ENCODE data around the gene MMP14. TPM values are rescaled to one million over a fixed set of nuclear protein-coding genes. Genes with fewer than 3 reads are reported as not detected.

Gene MMP14
- total RNA-seq, 1 experiment from 2014 or later, result 10.5 TPM

GRCh38 chr14:22887260-22887989 lies 51.0 kb downstream of the MMP14 start:
- Mint-ChIP-seq H3K4me3 (ENCODE audit: low read depth, unreplicated experiment) (peak overlapping the region; percentile 84), H3K9me3 (ENCODE audit: low read depth, unreplicated experiment) (no peaks in the 10 kb centered on the region), H3K27ac (ENCODE audit: unreplicated experiment) (peak overlapping the region; percentile 80), H3K4me1 (ENCODE audit: low read depth, unreplicated experiment) (peaks cover 27% of the 10 kb centered on the region), H3K27me3 (ENCODE audit: unreplicated experiment) (no peaks in the 10 kb centered on the region), H3K36me3 (ENCODE audit: insufficient read depth, unreplicated experiment) (peaks cover 33% of the 10 kb centered on the region)
- TSS peak; percentile 91 for BruUV-seq (replicated peaks)
- CTCF ChIA-PET, result no interaction called here
- intact Hi-C loops (cut with micrococcal nuclease; ENCODE audit: unreplicated experiment), result no loop called here
- no peak for TF ChIP-seq CTCF (IDR thresholded peaks at IDR 0.05; ENCODE audit: unreplicated experiment)
- peak; percentile 68 for DNase-seq

- Mint-ChIP-seq H3K36me3 (ENCODE audit: insufficient read depth, unreplicated experiment) (peaks cover 28% of the 10 kb centered on the region), H3K27ac (ENCODE audit: unreplicated experiment) (peak overlapping the region; percentile 80), H3K27me3 (ENCODE audit: unreplicated experiment) (no peaks in the 10 kb centered on the region), H3K4me1 (ENCODE audit: low read depth, unreplicated experiment) (peaks cover 24% of the 10 kb centered on the region), H3K4me3 (ENCODE audit: low read depth, unreplicated experiment) (peak overlapping the region; percentile 84), H3K9me3 (ENCODE audit: low read depth, unreplicated experiment) (no peaks in the 10 kb centered on the region)
- no peak for DNase-seq
- intact Hi-C loops (cut with micrococcal nuclease; ENCODE audit: unreplicated experiment), result no loop called here
- BruUV-seq (replicated peaks), result no TSS peak
- CTCF ChIA-PET, result interaction anchor here (0.8 to 1.2 kb wide), 2 partner anchors 17 to 62 kb away, joined by 3 to 6 read pairs; no protein-coding TSS in a partner anchor
- no peak for TF ChIP-seq CTCF (IDR thresholded peaks at IDR 0.05; ENCODE audit: unreplicated experiment)
Observed at GRCh38 chr14:22887990-22888378, 51.6 kb downstream of the MMP14 start.

- no peak for DNase-seq
- intact Hi-C loops (cut with micrococcal nuclease; ENCODE audit: unreplicated experiment), result no loop called here
- TF ChIP-seq CTCF (IDR thresholded peaks at IDR 0.05; ENCODE audit: unreplicated experiment), result no peak
- Mint-ChIP-seq H3K4me3 (ENCODE audit: low read depth, unreplicated experiment) (peak overlapping the region; percentile 84), H3K4me1 (ENCODE audit: low read depth, unreplicated experiment) (peaks cover 17% of the 10 kb centered on the region), H3K27ac (ENCODE audit: unreplicated experiment) (no peak overlapping the region), H3K27me3 (ENCODE audit: unreplicated experiment) (no peaks in the 10 kb centered on the region), H3K9me3 (ENCODE audit: low read depth, unreplicated experiment) (no peaks in the 10 kb centered on the region), H3K36me3 (ENCODE audit: insufficient read depth, unreplicated experiment) (peaks cover 21% of the 10 kb centered on the region)
- BruUV-seq (replicated peaks), result no TSS peak
- CTCF ChIA-PET, result interaction anchor here (0.7 to 1.2 kb wide), 5 partner anchors 18 to 328 kb away, joined by 3 to 6 read pairs (median 4); no protein-coding TSS in a partner anchor
Observed at GRCh38 chr14:22888662-22889061, 52.3 kb downstream of the MMP14 start.

- peaks cover 10% of the 10 kb centered on the region for H3K4me1 Mint-ChIP-seq (ENCODE audit: low read depth, unreplicated experiment)
- H3K4me3 Mint-ChIP-seq (ENCODE audit: low read depth, unreplicated experiment), result no peak overlapping the region
- H3K27me3 Mint-ChIP-seq (ENCODE audit: unreplicated experiment), result no peaks in the 10 kb centered on the region
- intact Hi-C loops (cut with micrococcal nuclease; ENCODE audit: unreplicated experiment), result no loop called here
- CTCF ChIA-PET, result no interaction called here
- no TSS peak for BruUV-seq (replicated peaks)
- no peak for TF ChIP-seq CTCF (IDR thresholded peaks at IDR 0.05; ENCODE audit: unreplicated experiment)
- peaks cover 16% of the 10 kb centered on the region for H3K36me3 Mint-ChIP-seq (ENCODE audit: insufficient read depth, unreplicated experiment)
- H3K9me3 Mint-ChIP-seq (ENCODE audit: low read depth, unreplicated experiment), result no peaks in the 10 kb centered on the region
- no peak for DNase-seq
- H3K27ac Mint-ChIP-seq (ENCODE audit: unreplicated experiment), result no peak overlapping the region
Observed at GRCh38 chr14:22890416-22890815, 54.0 kb downstream of the MMP14 start.
